ENCODE measurements around the gene EYA3.

EYA3 gene

GRCh38 chr1:28112388-28113241 lies 24.2 kb upstream of the EYA3 start:
- DNase-seq (ENCODE audit: low spot score) = no peak

GRCh38 chr1:28111157-28111556 lies 22.7 kb upstream of the EYA3 start:
- DNase-seq (ENCODE audit: low spot score) = no peak

GRCh38 chr1:28110555-28110954 lies 22.1 kb upstream of the EYA3 start:
- DNase-seq (ENCODE audit: low spot score) = no peak

GRCh38 chr1:28109639-28110038 lies 21.2 kb upstream of the EYA3 start:
- no peak for DNase-seq (ENCODE audit: low spot score)

GRCh38 chr1:28108001-28108400 lies 19.6 kb upstream of the EYA3 start:
- DNase-seq (ENCODE audit: low spot score) = no peak

- no peak for DNase-seq (ENCODE audit: low spot score)
Observed at GRCh38 chr1:28104866-28105467, 16.6 kb upstream of the EYA3 start.

- DNase-seq (ENCODE audit: low spot score) = no peak
Observed at GRCh38 chr1:28102189-28102588, 13.8 kb upstream of the EYA3 start.

GRCh38 chr1:28099050-28099769 lies 10.8 kb upstream of the EYA3 start:
- DNase-seq (ENCODE audit: low spot score) = no peak

- DNase-seq (ENCODE audit: low spot score) = no peak
Observed at GRCh38 chr1:28097100-28097472, 8.7 kb upstream of the EYA3 start.

- no peak for DNase-seq (ENCODE audit: low spot score)
Observed at GRCh38 chr1:28096210-28097099, 8.0 kb upstream of the EYA3 start.

- no peak for DNase-seq (ENCODE audit: low spot score)
Observed at GRCh38 chr1:28091043-28091781, 2.8 kb upstream of the EYA3 start.

GRCh38 chr1:28087614-28088167 lies 719 bp downstream of the EYA3 start:
- no peak for DNase-seq (ENCODE audit: low spot score)

- DNase-seq (ENCODE audit: low spot score) = no peak
Observed at GRCh38 chr1:28086651-28087050, 1.8 kb downstream of the EYA3 start.

GRCh38 chr1:28085129-28085528 lies 3.3 kb downstream of the EYA3 start:
- DNase-seq (ENCODE audit: low spot score) = no peak

- DNase-seq (ENCODE audit: low spot score) = no peak
Observed at GRCh38 chr1:28083876-28084275, 4.5 kb downstream of the EYA3 start.

- no peak for DNase-seq (ENCODE audit: low spot score)
Observed at GRCh38 chr1:28078680-28079626, 9.5 kb downstream of the EYA3 start.

- no peak for DNase-seq (ENCODE audit: low spot score)
Observed at GRCh38 chr1:28078262-28078661, 10.1 kb downstream of the EYA3 start.

- no peak for DNase-seq (ENCODE audit: low spot score)
Observed at GRCh38 chr1:28074892-28075511, 13.4 kb downstream of the EYA3 start.

- DNase-seq (ENCODE audit: low spot score) = no peak
Observed at GRCh38 chr1:28073867-28074266, 14.5 kb downstream of the EYA3 start.

Data from left forelimb (tissue), 1 donor.